Dendritic cell treated with granulocyte-macrophage colony-stimulating factor and Interleukin-4, amounts not matched to agents 40 ng/mL and 50 ng/mL, for 4 days (primary cell): ENCODE measurements around the gene PIGT.

ENCODE experiments used
- H3K27ac Mint-ChIP-seq: one replicate; pipeline ENCODE4 v1.8.0; 2022; ENCODE audit warnings: mild to moderate bottlenecking, mixed read lengths
- H3K27me3 Mint-ChIP-seq: one replicate; pipeline ENCODE4 v1.8.0; 2022; ENCODE audit warnings: mild to moderate bottlenecking, mixed read lengths
- H3K36me3 Mint-ChIP-seq: one replicate; pipeline ENCODE4 v1.8.0; 2022; ENCODE audit warnings: low read depth, mixed read lengths
- H3K4me1 Mint-ChIP-seq: one replicate; pipeline ENCODE4 v1.8.0; 2022; ENCODE audit warnings: low read depth, mixed read lengths
- H3K4me3 Mint-ChIP-seq: one replicate; pipeline ENCODE4 v1.8.0; 2022; ENCODE audit warnings: mild to moderate bottlenecking, moderate library complexity, mixed read lengths
- H3K9me3 Mint-ChIP-seq: one replicate; pipeline ENCODE4 v1.8.0; 2022; ENCODE audit warnings: mixed read lengths
- intact Hi-C: fragments of 100-400 bp; cut with micrococcal nuclease; formaldehyde crosslinking; loops from one replicate; pipeline ENCODE4 v1.15.0; 2022

PIGT gene

GRCh38 chr20:45415822-45416637 is at the start of gene PIGT:
PIGT (plus strand) TSS chr20:45416141; CDS start chr20:45416157, 16 bp downstream.
- H3K4me3 Mint-ChIP-seq, result peak within 1 kb of the TSS; percentile 91
- peaks cover 5% of the 10 kb centered on the region for H3K27me3 Mint-ChIP-seq
- no peaks in the 10 kb centered on the region for H3K9me3 Mint-ChIP-seq
- H3K36me3 Mint-ChIP-seq, result peaks cover 55% of the 10 kb centered on the region
- peaks cover 22% of the 10 kb centered on the region for H3K4me1 Mint-ChIP-seq
- peak within 1 kb of the TSS; percentile 95 for H3K27ac Mint-ChIP-seq
- intact Hi-C loops, result no loop called here

GRCh38 chr20:45366192-45366591 is 49.7 kb upstream of the PIGT start:
- no peaks in the 10 kb centered on the region for H3K9me3 Mint-ChIP-seq
- intact Hi-C loops, result no loop called here
- no peak overlapping the region for H3K27ac Mint-ChIP-seq
- H3K4me1 Mint-ChIP-seq, result peaks cover 65% of the 10 kb centered on the region
- H3K36me3 Mint-ChIP-seq, result peaks cover 52% of the 10 kb centered on the region
- H3K27me3 Mint-ChIP-seq, result no peaks in the 10 kb centered on the region
- H3K4me3 Mint-ChIP-seq, result no peak overlapping the region

GRCh38 chr20:45366631-45367030 is 49.3 kb upstream of the PIGT start:
- Mint-ChIP-seq H3K4me1 (peaks cover 61% of the 10 kb centered on the region), H3K4me3 (no peak overlapping the region), H3K9me3 (no peaks in the 10 kb centered on the region), H3K27ac (no peak overlapping the region), H3K36me3 (peaks cover 56% of the 10 kb centered on the region), H3K27me3 (no peaks in the 10 kb centered on the region)
- intact Hi-C loops, result no loop called here

DNA sequence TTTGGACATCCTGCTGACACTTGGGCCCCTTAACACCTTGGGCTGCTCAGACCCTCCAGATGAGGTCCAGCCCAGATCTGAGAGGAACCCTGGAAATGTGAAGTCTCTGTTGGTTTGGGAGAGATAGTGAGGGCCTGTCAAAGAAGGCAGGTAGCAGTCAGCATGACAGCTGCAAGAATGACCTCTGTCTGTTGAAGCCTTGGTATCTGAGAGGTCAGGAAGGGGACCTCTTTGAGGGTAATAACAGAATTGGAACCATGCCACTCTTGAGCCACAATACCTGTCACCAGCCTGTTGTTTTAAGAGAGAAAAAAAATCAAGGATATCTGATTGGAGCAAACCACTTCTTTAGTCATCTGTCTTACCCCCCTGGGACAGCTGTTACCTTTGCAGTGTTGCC is 48.8 kb upstream of the PIGT start:
- Mint-ChIP-seq H3K4me1 (peaks cover 60% of the 10 kb centered on the region), H3K9me3 (no peaks in the 10 kb centered on the region), H3K27me3 (peaks cover 3% of the 10 kb centered on the region), H3K4me3 (no peak overlapping the region), H3K27ac (peak overlapping the region; percentile 18), H3K36me3 (peaks cover 61% of the 10 kb centered on the region)
- intact Hi-C loops, result no loop called here

DNA sequence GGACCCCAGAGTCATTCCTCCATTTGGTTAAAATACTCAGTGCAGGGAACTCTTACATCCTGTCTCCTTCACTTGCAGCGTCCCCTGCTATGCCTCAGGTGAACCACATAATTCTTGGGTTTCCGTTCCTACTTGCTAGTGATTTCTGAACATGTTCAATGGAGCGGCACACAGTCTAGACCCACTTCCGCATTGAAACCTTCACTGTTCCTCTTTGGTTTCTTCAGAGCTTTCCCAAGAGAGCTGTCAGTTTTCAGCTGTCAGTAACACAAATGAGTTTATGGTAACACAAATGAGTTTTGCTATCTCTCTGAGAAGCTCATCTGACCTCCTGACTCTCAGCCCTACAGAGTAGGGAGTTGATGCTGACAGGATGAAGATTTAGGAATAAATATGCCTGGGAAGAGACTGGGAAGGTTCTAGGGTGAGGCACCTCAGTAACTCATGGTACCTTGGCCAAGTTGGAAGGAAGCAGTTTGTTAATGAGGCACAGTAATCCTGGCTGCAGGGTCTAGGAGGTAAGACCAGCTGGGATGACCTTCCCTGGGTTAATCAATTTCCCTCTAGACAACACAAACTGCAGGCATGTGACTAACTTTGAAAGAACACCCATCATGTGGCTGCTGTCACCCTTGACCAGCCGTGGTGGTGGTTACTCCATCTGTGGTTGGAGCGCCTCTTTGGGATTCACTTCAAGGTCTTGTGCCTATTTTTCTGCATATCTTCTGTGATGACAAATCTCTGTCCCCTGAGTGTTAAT is 47.5 kb upstream of the PIGT start:
- Mint-ChIP-seq H3K9me3 (no peaks in the 10 kb centered on the region), H3K4me3 (peak overlapping the region; percentile 37), H3K27ac (peak overlapping the region; percentile 77), H3K27me3 (peaks cover 8% of the 10 kb centered on the region), H3K36me3 (peaks cover 53% of the 10 kb centered on the region), H3K4me1 (peaks cover 67% of the 10 kb centered on the region)
- intact Hi-C loops, result no loop called here

DNA sequence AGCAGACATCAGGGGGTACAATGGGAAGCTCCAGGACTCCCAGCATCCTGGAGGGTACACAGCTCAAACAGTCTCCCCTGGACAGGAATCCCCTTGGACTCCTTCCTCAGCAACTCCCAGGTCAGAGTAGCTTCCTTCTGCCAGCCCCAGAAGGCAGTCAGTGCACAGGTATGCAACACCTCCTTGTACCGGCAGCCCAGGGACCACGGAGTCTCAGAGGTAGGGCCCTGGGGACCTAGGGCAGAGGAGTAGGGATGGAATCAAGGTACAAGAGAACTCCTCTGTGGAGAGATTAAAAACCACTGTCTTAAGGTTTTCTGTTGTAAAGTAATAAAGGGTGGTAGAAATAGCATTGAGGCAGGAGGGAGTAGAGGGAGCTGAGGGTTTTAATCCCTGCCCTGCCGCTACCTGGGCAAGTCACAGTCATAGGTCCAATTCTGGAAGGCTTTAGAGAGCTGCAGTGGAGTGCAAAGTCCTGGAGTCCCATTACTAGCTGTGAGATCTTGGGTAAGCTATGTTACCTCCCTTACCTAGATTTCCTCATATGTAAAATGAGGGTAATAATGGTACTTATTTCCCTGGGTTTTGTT is 45.3 kb upstream of the PIGT start:
- Mint-ChIP-seq H3K9me3 (no peaks in the 10 kb centered on the region), H3K27ac (no peak overlapping the region), H3K36me3 (peaks cover 54% of the 10 kb centered on the region), H3K27me3 (peaks cover 8% of the 10 kb centered on the region), H3K4me3 (no peak overlapping the region), H3K4me1 (peaks cover 56% of the 10 kb centered on the region)
- intact Hi-C loops, result loop anchor here (5.0 kb wide), 1 partner anchor 37 kb away; the partner anchor contains the start of gene DBNDD2

DNA sequence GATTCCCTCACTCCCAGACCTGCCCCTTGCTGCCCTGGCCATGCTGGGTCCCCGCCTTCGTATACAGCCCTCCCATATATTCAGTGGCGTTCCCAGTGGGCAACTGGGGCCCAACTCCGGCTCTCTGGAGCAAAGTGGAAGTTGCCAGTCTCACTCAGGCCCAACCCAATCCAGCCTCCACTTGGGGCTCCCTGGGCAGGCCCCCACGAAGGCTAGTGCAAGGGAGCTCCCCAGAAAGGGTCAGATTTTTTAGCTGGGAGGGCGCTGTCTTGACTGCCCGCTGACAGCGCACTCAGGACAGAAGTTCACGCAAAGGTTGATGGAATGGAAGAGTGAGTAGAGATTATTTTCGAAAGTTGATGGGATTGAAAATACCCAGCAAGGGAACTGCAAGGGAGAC is 43.7 kb upstream of the PIGT start:
- H3K36me3 Mint-ChIP-seq, result peaks cover 40% of the 10 kb centered on the region
- peaks cover 43% of the 10 kb centered on the region for H3K4me1 Mint-ChIP-seq
- intact Hi-C loops, result loop anchor here (5.0 kb wide), 1 partner anchor 35 kb away; the partner anchor contains the start of gene DBNDD2
- no peaks in the 10 kb centered on the region for H3K9me3 Mint-ChIP-seq
- H3K27ac Mint-ChIP-seq, result peak overlapping the region; percentile 3
- H3K4me3 Mint-ChIP-seq, result peak overlapping the region; percentile 27
- H3K27me3 Mint-ChIP-seq, result peaks cover 8% of the 10 kb centered on the region

GRCh38 chr20:45372646-45373352 is 43.1 kb upstream of the PIGT start:
- intact Hi-C loops, result loop anchor here (5.0 kb wide), 1 partner anchor 35 kb away; the partner anchor contains the start of gene DBNDD2
- H3K4me1 Mint-ChIP-seq, result peaks cover 38% of the 10 kb centered on the region

GRCh38 chr20:45373353-45374100 is 42.4 kb upstream of the PIGT start:
- peaks cover 28% of the 10 kb centered on the region for H3K36me3 Mint-ChIP-seq
- peak overlapping the region; percentile 68 for H3K4me3 Mint-ChIP-seq
- intact Hi-C loops, result loop anchor here (1.0 to 5.0 kb wide), 2 partner anchors 34 to 64 kb away; partner anchors contain the start of gene DBNDD2
- peaks cover 8% of the 10 kb centered on the region for H3K27me3 Mint-ChIP-seq
- peaks cover 31% of the 10 kb centered on the region for H3K4me1 Mint-ChIP-seq
- no peaks in the 10 kb centered on the region for H3K9me3 Mint-ChIP-seq
- peak overlapping the region; percentile 70 for H3K27ac Mint-ChIP-seq

More at GRCh38 chr20:45372646-45373352, 43.1 kb upstream of the PIGT start:
- Mint-ChIP-seq H3K27ac (peak overlapping the region; percentile 70), H3K27me3 (peaks cover 8% of the 10 kb centered on the region), H3K9me3 (no peaks in the 10 kb centered on the region), H3K36me3 (peaks cover 35% of the 10 kb centered on the region), H3K4me3 (peak overlapping the region; percentile 68)

DNA sequence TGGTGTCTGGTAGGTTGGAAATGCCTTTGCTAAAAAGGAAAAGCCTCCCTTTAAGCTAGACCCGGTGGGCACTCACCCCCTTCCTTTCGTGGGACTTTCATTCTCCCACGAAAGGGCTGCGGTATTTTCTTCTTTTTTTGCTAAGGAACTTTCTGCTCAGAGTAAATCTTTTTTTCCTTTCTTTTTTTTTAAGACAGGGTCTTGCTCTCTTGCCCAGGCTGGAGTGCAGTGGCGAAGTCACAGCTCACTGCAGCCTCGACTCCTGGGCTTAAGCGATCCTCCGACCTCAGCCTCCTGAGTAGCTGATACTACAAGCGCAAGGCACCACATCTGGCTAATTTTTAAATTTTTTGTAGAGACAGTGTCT is 41.9 kb upstream of the PIGT start:
- intact Hi-C loops, result loop anchor here (1.0 to 5.0 kb wide), 2 partner anchors 33 to 63 kb away; partner anchors contain the start of gene DBNDD2
- H3K9me3 Mint-ChIP-seq, result no peaks in the 10 kb centered on the region
- H3K27ac Mint-ChIP-seq, result no peak overlapping the region
- peaks cover 24% of the 10 kb centered on the region for H3K36me3 Mint-ChIP-seq
- peaks cover 25% of the 10 kb centered on the region for H3K4me1 Mint-ChIP-seq
- peaks cover 8% of the 10 kb centered on the region for H3K27me3 Mint-ChIP-seq
- H3K4me3 Mint-ChIP-seq, result no peak overlapping the region

- Mint-ChIP-seq H3K27ac (no peak overlapping the region), H3K9me3 (no peaks in the 10 kb centered on the region), H3K4me3 (no peak overlapping the region), H3K36me3 (peaks cover 24% of the 10 kb centered on the region), H3K27me3 (peaks cover 8% of the 10 kb centered on the region), H3K4me1 (peaks cover 24% of the 10 kb centered on the region)
- intact Hi-C loops, result loop anchor here (1.0 to 5.0 kb wide), 2 partner anchors 32 to 62 kb away; partner anchors contain the start of gene DBNDD2
Observed at GRCh38 chr20:45374966-45375365, 41.0 kb upstream of the PIGT start.

GRCh38 chr20:45377269-45377668 is 38.7 kb upstream of the PIGT start:
- no peak overlapping the region for H3K27ac Mint-ChIP-seq
- intact Hi-C loops, result no loop called here
- H3K9me3 Mint-ChIP-seq, result no peaks in the 10 kb centered on the region
- peaks cover 4% of the 10 kb centered on the region for H3K27me3 Mint-ChIP-seq
- H3K4me3 Mint-ChIP-seq, result no peak overlapping the region
- peaks cover 23% of the 10 kb centered on the region for H3K4me1 Mint-ChIP-seq
- peaks cover 13% of the 10 kb centered on the region for H3K36me3 Mint-ChIP-seq

DNA sequence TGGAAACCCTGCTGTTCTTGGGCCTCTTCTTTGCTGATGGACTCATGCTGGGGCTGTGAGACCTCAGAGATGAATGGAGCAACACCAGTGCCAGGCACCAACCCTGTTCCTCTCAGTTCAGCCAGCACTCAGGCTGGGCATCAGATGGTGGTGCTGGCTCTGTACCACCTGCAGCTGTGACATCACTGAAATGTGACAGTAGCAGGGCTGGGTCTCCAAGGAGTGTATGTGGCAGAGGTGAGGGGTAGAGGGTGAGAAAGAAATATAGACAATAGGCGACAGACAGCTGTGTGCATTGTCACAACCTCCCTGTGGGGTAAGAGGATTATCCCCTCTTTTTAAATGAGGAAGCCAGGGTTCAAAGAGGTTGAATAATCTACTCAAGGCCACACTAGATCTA is 37.8 kb upstream of the PIGT start, which contains the start of gene TP53TG5:
Gene TP53TG5, minus strand, starts transcription at position 135 of the 400 bp plus-strand sequence. Its CDS starts 89 bp downstream, at position 46.
- Mint-ChIP-seq H3K36me3 (peaks cover 12% of the 10 kb centered on the region), H3K27ac (no peak within 1 kb of the TSS), H3K27me3 (no peaks in the 10 kb centered on the region), H3K9me3 (no peaks in the 10 kb centered on the region), H3K4me3 (no peak within 1 kb of the TSS), H3K4me1 (peaks cover 14% of the 10 kb centered on the region)
- intact Hi-C loops, result no loop called here
